HepG2 (cell line): ENCODE data around the gene NSL1. TPM values are rescaled to one million over a fixed set of nuclear protein-coding genes. Genes with fewer than 3 reads are reported as not detected.
A peak's percentile ranks its signal among the peaks of the same experiment; 100 is the strongest.

Experiments
- ATAC-seq: fragments of 200-7000 bp; cut with Tn5 transposase; 3 replicates; pipeline ENCODE4 v1.9.1; 2020; ENCODE audit warnings: mild to moderate bottlenecking, moderate library complexity
- BruUV-seq: library from RNA; stranded (reverse); fragments of 400-500 nt; replicated peaks from 2 replicates; lab custom pipeline; 2021; lab: Mats Ljungman, UMichigan
- CTCF ChIA-PET: fragments of 300-600 bp; formaldehyde crosslinking; extraction: SDS; loops from one replicate; lab custom pipeline; 2021; ENCODE audit warnings: low total read pairs, inconsistent platforms, low intra/inter-chr PET ratio; lab: Yijun Ruan, JAX
- POLR2A ChIA-PET: fragments of 350-600 bp; sonication (Branson Sonifier 250); formaldehyde crosslinking; loops from one replicate; lab custom pipeline; 2020; ENCODE audit warnings: antibody characterized with exemption, inconsistent platforms; lab: Yijun Ruan, JAX
- DNase-seq: peaks from one replicate; pipeline ENCODE4 v3.0.0-alpha.2; 2015; ENCODE audit warnings: low spot score
- FAIRE-seq: peaks from 3 replicates; lab custom pipeline; 2011; peaks lifted over from hg19 to GRCh38; lab: Jason Lieb, UNC
- H2AFZ ChIP-seq: one replicate; pipeline ENCODE4 v1.6.1; 2011; ENCODE audit warnings: low read length, inconsistent platforms
- H3K27ac ChIP-seq: fragments of 300-600 bp; 3 replicates; pipeline ENCODE4 v1.8.0; 2011; ENCODE audit warnings: mixed run types, mild to moderate bottlenecking, mixed read lengths, low read length, inconsistent platforms; ENCODE audit not compliant: insufficient read depth; ENCODE audit errors: extremely low read length
- H3K27me3 ChIP-seq, 2 experiments: fragments of 200-600 bp in 1 of 2; 2 replicates in 1 of 2; 3 replicates in 1 of 2; pipeline versions ENCODE4 v1.6.0 to v1.8.0; 2011; ENCODE audit warnings: low read length in 2 of 2, mild to moderate bottlenecking in 2 of 2, moderate library complexity in 2 of 2, inconsistent platforms in 1 of 2; ENCODE audit not compliant: insufficient read depth in 2 of 2, control insufficient read depth in 1 of 2
- H3K36me3 ChIP-seq, 2 experiments: fragments of 200-600 bp in 1 of 2; replicated peaks in 1 of 2; 2 replicates in 1 of 2; 3 replicates in 1 of 2; pipeline versions ENCODE4 v1.5.1 to v1.8.0; 2011; ENCODE audit warnings: low read length in 2 of 2, inconsistent platforms in 1 of 2; ENCODE audit not compliant: insufficient read depth in 2 of 2, control insufficient read depth in 1 of 2
- H3K4me1 ChIP-seq: 2 replicates; pipeline ENCODE4 v1.5.1; 2012; ENCODE audit warnings: low read length, inconsistent platforms; ENCODE audit not compliant: insufficient read depth
- H3K4me2 ChIP-seq: 2 replicates; pipeline ENCODE4 v1.6.0; 2011; ENCODE audit warnings: low read depth, low read length, inconsistent platforms
- H3K4me3 ChIP-seq, 3 experiments: fragments of 200-600 bp in 1 of 3; sonication (generic), shearing (Covaris generic) in 1 of 3; replicated peaks in 1 of 3; 2 replicates each; pipeline ENCODE4 v1.5.1; 2011 to 2016; ENCODE audit warnings: low read length in 3 of 3, inconsistent platforms in 2 of 3, low read depth in 2 of 3, mild to moderate bottlenecking in 2 of 3, control low read depth in 1 of 3, mixed read lengths in 1 of 3; ENCODE audit not compliant: insufficient read depth in 1 of 3
- H3K79me2 ChIP-seq: one replicate; pipeline ENCODE4 v1.6.1; 2011; ENCODE audit warnings: low read length, inconsistent platforms; ENCODE audit not compliant: insufficient read depth
- H3K9ac ChIP-seq: 2 replicates; pipeline ENCODE4 v1.6.0; 2011; ENCODE audit warnings: mild to moderate bottlenecking, low read depth, low read length, inconsistent platforms; ENCODE audit not compliant: insufficient read depth
- H3K9me3 ChIP-seq: 2 replicates; pipeline ENCODE4 v1.5.1; 2012; ENCODE audit warnings: mild to moderate bottlenecking, low read length
- H4K20me1 ChIP-seq: 2 replicates; pipeline ENCODE4 v1.6.0; 2011; ENCODE audit warnings: inconsistent platforms, mild to moderate bottlenecking, low read length, moderate library complexity; ENCODE audit not compliant: insufficient read depth
- MED1 ChIP-seq: sonication (generic); formaldehyde crosslinking; IDR thresholded peaks from 2 replicates; pipeline ENCODE4 v1.4.0; 2020; ENCODE audit warnings: missing genetic modification reagents
- NFIB ChIP-seq: sonication (generic); formaldehyde crosslinking; IDR thresholded peaks from 2 replicates; pipeline ENCODE4 v1.9.0; 2021; ENCODE audit warnings: missing genetic modification reagents, mild to moderate bottlenecking, borderline replicate concordance
- SRSF9 ChIP-seq: fragments of 200-400 bp; formaldehyde crosslinking; IDR thresholded peaks from 2 replicates; pipeline ENCODE4 v1.6.1; 2018; ENCODE audit warnings: borderline replicate concordance, mild to moderate bottlenecking, low read depth, low read length; ENCODE audit not compliant: insufficient read depth, poor library complexity, severe bottlenecking
- TAF15 ChIP-seq: fragments of 200-400 bp; formaldehyde crosslinking; IDR thresholded peaks from one replicate; pipeline ENCODE4 v1.6.1; 2018; ENCODE audit warnings: mild to moderate bottlenecking, low read depth, low read length; ENCODE audit not compliant: poor library complexity, severe bottlenecking
- ZNF143 ChIP-seq: sonication (generic); formaldehyde crosslinking; IDR thresholded peaks from 2 replicates; pipeline ENCODE4 v1.4.0; 2020; ENCODE audit warnings: missing genetic modification reagents
- ZNF333 ChIP-seq: sonication (generic); formaldehyde crosslinking; IDR thresholded peaks from 2 replicates; pipeline ENCODE4 v1.4.0; 2020; ENCODE audit warnings: mild to moderate bottlenecking, missing genetic modification reagents, borderline replicate concordance
- ZNF382 ChIP-seq: sonication (generic); formaldehyde crosslinking; IDR thresholded peaks from 2 replicates; pipeline ENCODE4 v1.5.0; 2020; ENCODE audit warnings: missing genetic modification reagents, mild to moderate bottlenecking, borderline replicate concordance
- ZNF512 ChIP-seq: sonication (generic); formaldehyde crosslinking; IDR thresholded peaks from 2 replicates; pipeline ENCODE4 v1.4.0; 2020; ENCODE audit warnings: mild to moderate bottlenecking, missing genetic modification reagents
- ZNF530 ChIP-seq: sonication (generic); formaldehyde crosslinking; IDR thresholded peaks from 2 replicates; pipeline ENCODE4 v1.5.0; 2020; ENCODE audit warnings: low read depth, mild to moderate bottlenecking, missing genetic modification reagents
- ZNF564 ChIP-seq: sonication (generic); formaldehyde crosslinking; IDR thresholded peaks from 2 replicates; pipeline ENCODE4 v1.8.1; 2023; ENCODE audit warnings: mild to moderate bottlenecking, missing genetic modification reagents
- ZNF782 ChIP-seq: sonication (generic); formaldehyde crosslinking; IDR thresholded peaks from 2 replicates; pipeline ENCODE4 v1.4.0; 2020; ENCODE audit warnings: missing genetic modification reagents, mild to moderate bottlenecking, borderline replicate concordance
- WGBS: methylation state at CpG from one replicate; pipeline ENCODE4 v1.1.6; 2017; ENCODE audit warnings: low lambda C conversion rate; 5-methylcytosine and 5-hydroxymethylcytosine counted together
- in situ Hi-C: cut with HindIII; loops from 2 replicates; pipeline ENCODE4 v1.10.0; 2017; ENCODE audit warnings: low pct_unique_long_range_greater_than_20kb; ENCODE audit not compliant: extremely low pct_ligation_motif_present
- intact Hi-C: fragments of 100-400 bp; cut with micrococcal nuclease; formaldehyde crosslinking; loops from one replicate; pipeline ENCODE4 v1.10.0; 2022; ENCODE audit not compliant: unreplicated experiment
- polyA plus RNA-seq, 8 experiments: library from polyadenylated mRNA; depleted of rRNA in 3 of 8; stranded (reverse) in 7 of 8; unstranded in 1 of 8; fragments of >200 nt; fragmentation: Illumina TruSeq in 4 of 8; extraction: Trizol in 4 of 8; gene quantifications; 2 replicates each; pipeline versions ENCODE4 v1.2.1 to v1.2.3, GENCODE V29; 2011 to 2016; ENCODE audit warnings: low read depth in 4 of 8, missing spikeins in 1 of 8, mixed read lengths in 1 of 8; ENCODE audit not compliant: insufficient read depth in 1 of 8
- total RNA-seq, 5 experiments: library from RNA; depleted of rRNA; stranded (reverse); fragments of >200 nt; fragmentation: Illumina TruSeq; extraction: Trizol; gene quantifications; 2 replicates each; pipeline ENCODE4 v1.2.3, GENCODE V29; 2016; ENCODE audit warnings: low read depth in 1 of 5

Gene NSL1
- total and polyA plus RNA-seq, 2 of the 13 experiments (the other 11 are each of a cell fraction or from before 2014, with no cell fraction given): 34.5 to 77.4 TPM

GRCh38 chr1:212822956-212823355 lies 31.4 kb upstream of the NSL1 start:
- peaks cover 62% of the 10 kb centered on the region for H3K4me1 ChIP-seq
- no peak overlapping the region for H3K4me3 ChIP-seq
- no peak overlapping the region for H3K4me2 ChIP-seq
- H2AFZ ChIP-seq: no peak overlapping the region
- no peak overlapping the region for H3K9ac ChIP-seq
- in situ Hi-C loops (no loop called here), intact Hi-C loops (no loop called here)
- H3K9me3 ChIP-seq: peaks cover 16% of the 10 kb centered on the region
- TF ChIP-seq ZNF382 (CRISPR knock-in tag) (no peak), MED1 (CRISPR knock-in tag) (no peak), ZNF782 (CRISPR knock-in tag) (no peak), NFIB (no peak), ZNF530 (no peak), SRSF9 (no peak), ZNF564 (CRISPR knock-in tag) (no peak), ZNF143 (no peak), ZNF333 (CRISPR knock-in tag) (no peak), ZNF512 (CRISPR knock-in tag) (no peak), TAF15 (no peak)
- CTCF ChIA-PET: no interaction called here
- DNase-seq (no peak), ATAC-seq (no peak), FAIRE-seq (no peak)
- POLR2A ChIA-PET: interaction anchor here (0.7 kb wide), 1 partner anchor 35 kb away, joined by 4 read pairs; the partner anchor contains the start of gene FLVCR1
- no peaks in the 10 kb centered on the region for H4K20me1 ChIP-seq
- H3K27ac ChIP-seq: peak overlapping the region; percentile 6
- BruUV-seq: no TSS peak
- no peaks in the 10 kb centered on the region for H3K36me3 ChIP-seq
- WGBS: 97% methylated on average over 3 of the region's 3 CpGs
- no peaks in the 10 kb centered on the region for H3K79me2 ChIP-seq
- no peaks in the 10 kb centered on the region for H3K27me3 ChIP-seq
